HG02763 (cell line): ENCODE results near the gene C1orf232.

Source experiments
- ATAC-seq: cut with Tn5 transposase; IDR thresholded peaks from one replicate; pipeline ENCODE4 v1.9.1; 2021; ENCODE audit warnings: mild to moderate bottlenecking, moderate library complexity; ENCODE audit not compliant: unreplicated experiment

Gene C1orf232

GRCh38 chr1:26158271-26158907 is 10.4 kb downstream of the C1orf232 start:
- no peak for ATAC-seq

- no peak for ATAC-seq
Measured at GRCh38 chr1:26156285-26157038, 12.3 kb downstream of the C1orf232 start.

- ATAC-seq: no peak
Measured at GRCh38 chr1:26155370-26156284, 13.1 kb downstream of the C1orf232 start.

- ATAC-seq: no peak
Measured at GRCh38 chr1:26154750-26155149, 14.0 kb downstream of the C1orf232 start.

- ATAC-seq: no peak
Measured at GRCh38 chr1:26153966-26154532, 14.7 kb downstream of the C1orf232 start.

GRCh38 chr1:26148887-26149286 is 19.9 kb downstream of the C1orf232 start:
- no peak for ATAC-seq

- ATAC-seq: no peak
Measured at GRCh38 chr1:26145960-26146294, 22.8 kb downstream of the C1orf232 start.

- ATAC-seq: no peak
Measured at GRCh38 chr1:26145041-26145959, 23.5 kb downstream of the C1orf232 start.

- no peak for ATAC-seq
Measured at GRCh38 chr1:26142159-26142558, 26.6 kb downstream of the C1orf232 start.

- ATAC-seq: no peak
Measured at GRCh38 chr1:26138974-26139558, 29.7 kb downstream of the C1orf232 start.

- no peak for ATAC-seq
Measured at GRCh38 chr1:26134466-26134865, 34.3 kb downstream of the C1orf232 start.

GRCh38 chr1:26132834-26133167 is 36.0 kb downstream of the C1orf232 start:
- no peak for ATAC-seq

- no peak for ATAC-seq
Measured at GRCh38 chr1:26132128-26132833, 36.5 kb downstream of the C1orf232 start.

- no peak for ATAC-seq
Measured at GRCh38 chr1:26130695-26131094, 38.1 kb downstream of the C1orf232 start.

- ATAC-seq: no peak
Measured at GRCh38 chr1:26129778-26130177, 39.0 kb downstream of the C1orf232 start.

GRCh38 chr1:26127235-26128163 is 41.3 kb downstream of the C1orf232 start:
- no peak for ATAC-seq

- no peak for ATAC-seq
Measured at GRCh38 chr1:26126321-26127084, 42.3 kb downstream of the C1orf232 start.

- ATAC-seq: no peak
Measured at GRCh38 chr1:26125946-26126320, 42.8 kb downstream of the C1orf232 start.
